NCI-H187 treated with DMSO at 0.1 percent for 48 hours (cell line): ENCODE measurements around the gene SAXO1.

ENCODE experiments used
- DNase-seq: peaks from one replicate; lab custom pipeline; 2025; lab: John Stamatoyannopoulos, UW

SAXO1 gene

GRCh38 chr9:18910916-18911315, 122.1 kb downstream of the SAXO1 start:
- DNase-seq, result no peak

DNA sequence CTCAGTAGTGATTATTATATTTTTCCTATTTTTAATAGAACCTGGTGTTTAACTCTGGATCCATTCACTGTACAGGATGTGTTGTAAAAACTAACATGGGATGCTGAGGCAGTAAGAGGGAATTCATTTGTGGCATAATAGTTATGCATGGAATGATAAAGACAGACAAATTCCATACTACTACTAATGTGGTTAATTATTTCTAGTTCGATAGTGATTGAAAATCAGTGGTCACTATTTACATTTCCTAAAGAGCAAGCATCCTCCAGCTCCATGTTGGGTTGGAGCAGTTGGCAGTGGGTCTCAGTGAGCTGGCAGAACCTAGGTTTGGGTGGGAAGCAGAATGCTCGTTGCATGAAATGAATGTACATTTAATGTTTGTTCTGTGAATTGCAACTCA, 122.6 kb downstream of the SAXO1 start:
- no peak for DNase-seq

- no peak for DNase-seq
Measured at GRCh38 chr9:18909140-18910018, 123.6 kb downstream of the SAXO1 start.

GRCh38 chr9:18907927-18908625, 124.9 kb downstream of the SAXO1 start:
- DNase-seq, result no peak

DNA sequence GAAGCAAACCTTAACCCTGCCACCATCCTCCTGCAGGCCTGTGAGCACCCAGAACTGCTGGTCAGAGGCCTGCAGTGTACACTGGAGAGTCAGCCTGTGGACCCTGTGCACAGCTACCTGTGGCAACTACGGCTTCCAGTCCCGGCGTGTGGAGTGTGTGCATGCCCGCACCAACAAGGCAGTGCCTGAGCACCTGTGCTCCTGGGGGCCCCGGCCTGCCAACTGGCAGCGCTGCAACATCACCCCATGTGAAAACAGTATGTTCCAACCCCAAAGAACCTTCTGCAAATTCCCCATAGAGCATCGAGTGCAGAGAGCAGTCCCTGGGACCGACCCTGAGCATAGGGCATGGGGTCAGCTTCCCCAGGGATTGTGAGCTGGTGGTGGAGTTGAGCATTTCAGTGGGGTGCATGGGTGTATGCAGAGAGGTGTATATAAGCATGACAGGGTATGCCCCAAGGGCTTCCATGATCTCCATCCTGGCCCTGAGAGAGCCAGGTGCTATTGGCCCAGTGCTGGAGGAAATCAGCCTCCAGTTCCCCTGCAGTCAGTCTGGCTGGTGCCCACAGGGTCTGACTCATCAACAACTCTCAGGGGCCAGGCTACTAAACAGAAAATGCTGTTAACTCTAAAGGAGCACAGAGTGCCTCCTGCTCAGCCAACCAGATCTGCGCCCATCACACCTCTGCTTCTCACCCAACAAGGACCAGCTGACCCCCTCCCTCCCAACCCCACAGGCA, 126.2 kb downstream of the SAXO1 start:
- DNase-seq, result no peak

DNA sequence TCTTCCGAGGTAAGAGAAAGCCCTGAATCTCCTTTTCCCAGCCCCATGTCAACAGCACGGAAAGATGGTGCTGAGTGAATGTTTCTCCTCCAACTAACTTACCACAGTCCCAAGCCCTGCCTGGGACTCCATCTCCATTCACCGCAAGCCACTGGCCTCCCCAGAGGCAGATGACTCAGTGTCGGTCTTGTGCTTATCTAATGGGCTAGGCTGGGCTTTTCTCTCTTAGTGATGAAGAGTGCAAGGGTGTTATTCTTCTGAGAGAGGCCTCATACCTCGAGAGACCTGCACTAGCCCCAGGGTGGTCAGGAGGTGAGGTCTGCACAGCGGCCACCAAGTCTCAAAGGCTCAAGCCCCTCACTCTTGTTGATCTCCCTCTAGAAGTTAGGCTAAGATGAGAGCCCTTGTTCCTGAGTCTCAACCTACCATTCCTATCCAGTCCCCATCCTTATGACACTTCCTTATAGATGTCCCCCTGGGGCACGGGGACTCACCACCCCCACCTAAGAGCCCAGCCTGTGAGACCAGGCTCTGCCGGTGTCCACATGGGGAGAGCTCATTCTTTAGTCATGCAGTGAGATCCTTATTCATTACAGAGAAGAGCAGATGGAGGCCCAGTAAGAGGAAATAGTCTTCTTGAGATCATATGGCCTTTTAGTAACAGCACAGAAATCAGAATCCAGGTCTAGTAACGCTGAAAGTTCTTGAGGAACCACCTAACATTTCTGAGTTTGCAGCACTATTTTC, 127.0 kb downstream of the SAXO1 start:
- no peak for DNase-seq

GRCh38 chr9:18905028-18905882, 127.8 kb downstream of the SAXO1 start:
- DNase-seq, result no peak

- no peak for DNase-seq
Measured at GRCh38 chr9:18903450-18903849, 129.6 kb downstream of the SAXO1 start.

- no peak for DNase-seq
Measured at GRCh38 chr9:18896531-18897179, 136.4 kb downstream of the SAXO1 start.

- no peak for DNase-seq
Measured at GRCh38 chr9:18896004-18896403, 137.0 kb downstream of the SAXO1 start.

GRCh38 chr9:18893491-18893890, 139.5 kb downstream of the SAXO1 start:
- no peak for DNase-seq

DNA sequence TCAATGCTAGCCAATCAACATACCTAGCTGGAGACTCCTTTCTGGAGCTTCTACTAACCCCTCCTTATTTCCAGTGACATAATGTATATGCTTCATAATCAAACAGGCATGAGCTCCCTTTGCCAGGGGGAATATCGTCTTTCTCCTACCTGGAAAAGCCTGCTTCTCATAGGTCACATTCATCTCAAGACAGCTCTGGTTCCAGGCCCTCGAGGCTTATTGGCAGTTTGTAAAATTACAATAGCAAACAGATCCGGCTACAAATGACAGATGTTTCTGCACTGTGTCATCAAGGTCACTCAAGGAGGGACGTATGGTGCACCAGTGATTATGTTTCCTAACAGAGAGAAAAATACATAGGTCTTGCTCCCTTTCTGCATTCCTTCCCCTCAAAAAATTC, 140.0 kb downstream of the SAXO1 start:
- no peak for DNase-seq

DNA sequence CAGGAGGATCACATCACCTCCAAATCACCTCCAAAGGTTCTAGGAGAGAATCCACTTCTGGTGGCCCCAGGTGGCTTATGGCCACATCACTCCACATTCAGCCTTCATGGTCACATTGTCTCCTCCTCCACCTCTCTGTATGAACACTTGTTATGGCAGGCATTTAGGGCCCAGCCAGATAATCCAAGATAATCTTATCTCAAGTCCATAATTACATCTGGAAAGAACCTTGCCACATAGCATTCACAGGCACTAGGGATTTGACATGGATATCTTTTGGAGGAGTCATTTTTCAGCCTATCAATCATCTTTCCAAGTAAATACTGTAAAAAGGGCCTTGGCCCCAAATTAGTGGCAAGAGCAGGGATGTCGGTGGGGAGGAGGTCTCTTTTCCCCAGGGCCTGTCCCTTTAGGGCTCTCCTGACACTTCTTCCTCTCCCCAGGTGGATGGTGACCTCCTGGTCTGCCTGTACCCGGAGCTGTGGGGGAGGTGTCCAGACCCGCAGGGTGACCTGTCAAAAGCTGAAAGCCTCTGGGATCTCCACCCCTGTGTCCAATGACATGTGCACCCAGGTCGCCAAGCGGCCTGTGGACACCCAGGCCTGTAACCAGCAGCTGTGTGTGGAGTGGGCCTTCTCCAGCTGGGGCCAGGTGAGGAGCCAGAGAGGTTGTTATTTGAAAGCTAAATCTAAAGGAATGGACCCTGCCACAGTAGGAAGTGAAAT, 140.9 kb downstream of the SAXO1 start:
- DNase-seq, result no peak

- no peak for DNase-seq
Measured at GRCh38 chr9:18890372-18890771, 142.6 kb downstream of the SAXO1 start.

- DNase-seq, result no peak
Measured at GRCh38 chr9:18889550-18889949, 143.5 kb downstream of the SAXO1 start.

DNA sequence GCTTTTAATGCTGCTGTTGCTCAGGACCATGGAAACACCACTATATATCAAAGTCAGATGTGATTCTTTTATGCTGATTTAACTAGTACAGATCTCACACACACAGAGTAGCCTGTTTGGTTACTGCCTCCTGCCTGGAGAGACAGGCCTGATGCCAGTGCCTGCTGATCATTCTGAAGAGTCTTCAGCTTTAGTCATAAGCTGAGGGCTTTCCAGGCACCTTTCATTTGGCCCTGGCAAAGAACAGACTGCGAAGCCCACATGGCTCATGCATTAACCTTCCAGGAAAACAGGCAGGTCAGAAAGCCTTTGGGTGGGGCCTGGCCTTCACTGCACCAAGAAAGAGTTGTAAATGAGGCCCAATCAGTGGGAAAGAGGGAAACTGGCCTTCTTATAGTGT, 144.7 kb downstream of the SAXO1 start:
- no peak for DNase-seq

GRCh38 chr9:18887546-18887945, 145.5 kb downstream of the SAXO1 start:
- no peak for DNase-seq

DNA sequence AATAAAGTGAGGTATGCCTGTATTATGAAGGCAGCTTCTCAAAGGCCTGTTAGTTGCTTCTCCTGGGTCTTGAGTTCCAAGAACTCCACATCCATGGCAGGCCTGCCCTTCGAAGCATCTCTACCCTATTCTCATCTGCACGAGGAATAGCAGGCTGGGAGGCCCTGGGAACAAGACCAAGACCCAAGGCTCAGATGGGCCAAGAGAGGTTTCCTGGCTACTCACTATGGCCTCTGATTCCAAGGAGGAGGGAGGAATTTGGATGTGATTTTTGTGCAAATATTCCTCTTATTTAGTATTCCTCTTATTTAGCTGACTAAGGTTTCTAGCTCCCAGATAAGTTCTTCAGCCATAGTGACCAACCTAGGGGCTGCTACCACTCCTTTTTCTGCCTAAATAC, 151.3 kb downstream of the SAXO1 start:
- DNase-seq, result no peak

GRCh38 chr9:18877984-18878383, 155.0 kb downstream of the SAXO1 start:
- no peak for DNase-seq
